Stimulated activated CD4-positive, alpha-beta T cell treated with anti-CD3 and anti-CD28 coated beads, Interleukin-1b, Interleukin-23, amount 100 ng/mL, for 24 hours (primary cell): ENCODE data around the gene GKN2.
"Not testable (repeated sequence)": the region's sequence is repeated elsewhere in the genome, so short reads cannot be mapped to it uniquely, and the experiment has no call there.

ENCODE experiments used
- DNase-seq, 4 experiments: peaks; one replicate each; pipeline ENCODE4 v3.0.0-alpha.2; 2020; ENCODE audit warnings: low read depth in 4 of 4, low spot score in 1 of 4

Gene GKN2

DNA sequence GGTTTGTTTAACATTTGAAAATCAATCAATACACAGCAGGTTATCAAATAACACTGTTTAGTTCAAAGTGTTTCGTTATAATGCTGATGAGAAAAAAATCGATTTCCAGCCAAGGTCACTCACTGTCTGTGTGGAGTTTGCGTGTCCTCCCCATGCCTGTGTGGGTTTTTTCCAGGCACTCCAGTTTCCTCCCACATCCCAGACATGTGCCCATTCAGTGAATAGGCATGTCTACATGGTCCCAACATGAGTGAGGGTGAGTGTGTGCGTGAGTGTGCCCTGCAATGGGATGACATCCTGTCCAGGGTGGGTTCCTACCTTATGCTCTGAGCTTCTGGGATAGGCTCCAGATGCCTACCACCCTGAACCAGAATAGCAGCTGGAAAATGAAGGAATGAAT is 8.7 kb upstream of the GKN2 start:
- no peak for DNase-seq

DNA sequence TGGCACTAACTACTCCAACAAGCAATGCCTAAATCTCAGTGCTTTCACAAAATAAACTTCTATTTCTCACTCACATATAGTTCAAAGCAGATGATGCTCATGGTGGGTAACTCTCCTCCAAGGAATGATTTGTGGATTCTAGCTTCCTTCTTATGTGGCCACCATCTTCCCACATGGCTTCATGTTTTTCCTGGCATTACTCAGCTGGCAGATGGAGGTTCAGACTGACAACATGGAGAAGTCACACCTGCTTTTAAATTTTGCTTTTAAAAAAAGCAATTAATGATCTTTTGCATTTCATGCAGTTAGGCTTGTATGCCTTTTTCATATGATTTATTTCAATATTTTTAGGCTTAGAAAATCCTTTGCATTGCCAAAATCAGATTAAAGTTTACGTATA is 6.3 kb upstream of the GKN2 start:
- DNase-seq, result no peak

DNA sequence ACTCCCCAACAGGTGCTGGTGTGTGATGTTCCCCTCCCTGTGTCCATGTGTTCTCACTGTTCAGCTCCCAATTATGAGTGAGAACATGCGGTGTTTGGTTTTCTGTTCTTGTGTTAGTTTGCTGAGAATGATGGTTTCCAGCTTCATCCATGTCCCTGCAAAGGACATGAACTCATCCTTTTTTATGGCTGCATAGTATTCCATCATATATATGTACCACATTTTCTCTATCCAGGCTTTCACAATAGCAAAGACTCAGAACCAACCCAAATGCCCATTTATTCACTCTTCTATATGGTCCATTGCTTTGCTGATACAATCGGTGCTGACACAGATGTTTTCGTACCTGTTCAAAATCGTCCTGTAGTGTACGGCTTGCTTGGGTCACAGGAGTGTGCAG is 2.7 kb upstream of the GKN2 start:
- DNase-seq, result not testable (repeated sequence)

DNA sequence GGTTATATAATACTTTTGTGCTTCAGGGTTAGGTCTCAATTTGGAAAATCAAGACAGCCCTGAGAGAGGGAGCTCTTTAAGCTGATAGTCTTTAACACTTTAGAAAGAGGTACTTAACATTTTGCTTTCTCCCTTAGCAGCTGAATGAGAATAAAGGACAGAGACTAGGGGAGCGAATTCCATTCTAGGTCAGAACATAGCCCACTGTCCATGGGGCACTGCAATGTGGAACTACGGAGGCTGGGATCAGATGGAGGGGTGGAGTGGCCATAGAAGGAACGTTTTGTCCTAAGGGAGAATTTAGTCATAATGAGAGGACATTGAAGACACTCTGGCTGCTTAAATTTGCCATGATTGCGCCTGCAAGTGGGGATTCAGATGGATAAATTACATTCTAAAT is 794 bp downstream of the GKN2 start:
- DNase-seq, result no peak

DNA sequence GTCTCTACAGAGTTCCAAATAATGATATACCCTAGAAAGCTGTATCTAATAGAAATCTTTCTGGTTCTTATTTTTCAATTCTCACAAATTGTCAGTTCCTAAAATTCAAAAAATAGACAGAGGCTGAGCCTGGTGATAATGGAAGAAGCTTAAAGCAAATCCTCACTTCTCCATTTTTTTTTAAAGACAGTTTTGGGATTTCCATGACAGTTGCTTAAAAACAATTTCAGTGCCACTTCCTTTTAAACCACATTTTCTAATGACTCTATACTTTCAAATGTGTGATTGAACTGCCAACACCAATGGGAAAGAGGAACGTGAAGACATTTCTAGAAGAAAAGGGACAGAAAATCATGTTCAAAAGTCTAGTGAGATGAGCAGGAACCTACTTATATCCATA is 4.0 kb downstream of the GKN2 start:
- DNase-seq, result no peak

DNA sequence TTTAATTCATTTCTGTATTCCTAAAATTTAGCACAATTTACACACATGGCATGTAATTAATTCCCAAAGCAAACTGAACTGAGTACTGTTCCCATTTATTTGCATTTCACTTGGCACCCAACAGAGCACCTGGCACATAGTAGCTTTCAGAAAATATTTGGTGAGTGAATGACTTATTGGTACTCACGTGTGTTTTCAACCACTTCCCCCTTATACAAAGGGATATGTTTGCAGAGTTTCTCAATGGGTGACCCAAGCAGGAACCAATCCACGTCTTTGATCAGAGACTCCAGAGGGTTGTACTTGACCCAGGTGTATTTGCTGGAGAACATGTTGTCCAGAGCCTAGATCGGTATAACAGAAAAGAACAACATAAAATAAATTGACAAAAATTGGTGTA is 6.6 kb downstream of the GKN2 start:
- no peak for DNase-seq

DNA sequence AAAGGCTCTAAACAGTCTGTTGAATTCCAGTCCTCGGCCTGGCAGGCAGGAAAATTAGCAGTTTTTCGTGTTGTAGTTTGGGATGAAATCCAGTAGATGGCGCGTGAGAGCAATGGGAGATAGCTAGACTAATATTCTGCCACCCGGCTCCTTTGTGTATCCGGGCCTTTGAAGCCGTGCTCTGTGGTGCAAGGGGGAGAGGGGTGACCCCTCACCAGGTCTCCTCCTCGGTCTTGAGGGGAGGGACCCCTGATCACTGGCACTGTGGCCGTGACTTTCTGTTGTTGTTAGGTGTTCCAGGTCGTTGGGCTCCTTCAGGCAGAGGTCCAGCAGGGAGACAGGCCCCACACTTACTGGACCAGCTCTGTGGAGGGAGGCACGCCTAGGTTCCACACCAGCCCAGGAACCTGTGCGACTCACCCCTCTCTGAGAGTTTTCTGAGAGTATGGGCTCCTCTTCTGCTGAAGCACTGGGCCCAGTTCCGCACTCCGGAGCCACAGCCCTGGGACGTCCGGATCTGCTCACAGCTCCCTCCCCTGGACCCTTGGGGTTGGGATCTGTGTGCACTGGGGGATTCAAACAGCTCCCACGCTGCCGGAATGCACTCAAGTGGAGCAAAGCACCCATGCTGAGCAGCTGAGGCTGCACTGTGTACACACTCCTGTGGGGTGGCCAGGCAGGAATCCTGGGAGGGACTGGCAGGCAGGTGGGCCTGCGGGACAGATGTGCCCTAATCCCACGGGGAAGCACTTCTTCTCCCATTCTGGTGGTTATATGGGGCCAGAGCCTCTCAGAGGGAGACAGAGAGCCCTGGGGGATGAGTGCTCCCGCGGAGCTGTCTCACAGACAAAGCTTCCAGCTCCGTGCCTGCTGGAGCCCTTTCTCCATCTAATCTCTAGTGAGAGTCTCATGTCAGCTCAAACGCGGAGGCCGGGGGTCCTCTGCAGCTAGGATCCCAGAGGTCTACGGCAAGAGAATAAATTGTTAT is 8.8 kb downstream of the GKN2 start:
- DNase-seq, result peak; percentile 15 to 39 (median 20)

DNA sequence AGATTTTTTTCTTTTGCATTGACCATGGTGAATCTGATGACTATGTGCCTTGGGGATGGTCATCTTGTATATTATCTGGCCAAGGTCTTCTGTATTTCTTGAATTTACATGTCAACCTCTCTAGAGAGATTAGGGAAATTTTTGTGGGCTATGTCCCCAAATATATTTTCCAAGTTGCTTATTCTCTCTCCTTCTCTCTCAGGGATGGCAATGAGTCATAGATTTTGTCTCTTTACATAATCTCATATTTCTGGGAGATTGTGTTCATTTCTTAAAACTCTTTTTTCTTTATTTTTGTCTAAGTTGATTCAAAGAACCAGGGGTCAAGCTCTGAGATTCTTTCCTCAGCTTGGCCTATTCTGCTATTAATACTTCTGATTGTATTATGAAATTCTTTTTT is 9.9 kb downstream of the GKN2 start:
- no peak for DNase-seq

DNA sequence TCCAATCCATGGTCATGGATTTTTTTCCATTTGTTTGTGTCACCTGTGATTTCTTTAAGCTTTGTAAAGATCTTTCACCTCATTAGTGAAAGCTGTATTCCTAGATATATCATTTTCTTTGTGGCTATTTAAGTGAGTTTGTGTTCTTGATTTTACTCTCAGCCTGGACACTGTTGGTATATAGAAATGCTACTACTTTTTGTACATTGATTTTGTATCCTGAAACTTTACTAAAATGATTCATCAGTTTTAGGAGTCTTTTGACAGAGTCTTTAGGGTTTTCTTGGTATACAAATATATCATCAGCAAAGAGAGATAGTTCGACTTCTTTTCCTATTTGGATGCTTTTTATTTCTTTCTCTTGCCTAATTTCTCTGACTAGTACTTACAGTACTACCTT is 12.3 kb downstream of the GKN2 start:
- DNase-seq, result no peak

DNA sequence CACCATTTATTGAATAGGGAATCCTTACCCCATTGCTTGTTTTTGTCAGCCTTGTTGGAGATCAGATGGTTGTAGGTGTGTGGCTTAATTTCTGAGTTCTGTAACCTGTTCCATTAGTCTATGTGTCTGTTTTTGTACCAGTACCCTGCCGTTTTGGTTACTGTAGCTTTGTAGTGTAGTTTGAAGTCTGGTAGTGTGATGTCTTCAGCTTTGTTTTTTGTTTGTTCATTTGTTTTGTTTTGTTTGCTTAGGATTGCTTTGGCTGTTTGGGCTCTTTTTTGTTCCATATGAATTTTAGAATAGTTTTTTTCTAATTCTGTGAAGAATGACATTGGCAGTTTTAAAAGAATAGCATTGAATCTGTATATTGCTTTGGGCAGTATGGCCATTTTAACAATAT is 12.7 kb downstream of the GKN2 start:
- no peak for DNase-seq

DNA sequence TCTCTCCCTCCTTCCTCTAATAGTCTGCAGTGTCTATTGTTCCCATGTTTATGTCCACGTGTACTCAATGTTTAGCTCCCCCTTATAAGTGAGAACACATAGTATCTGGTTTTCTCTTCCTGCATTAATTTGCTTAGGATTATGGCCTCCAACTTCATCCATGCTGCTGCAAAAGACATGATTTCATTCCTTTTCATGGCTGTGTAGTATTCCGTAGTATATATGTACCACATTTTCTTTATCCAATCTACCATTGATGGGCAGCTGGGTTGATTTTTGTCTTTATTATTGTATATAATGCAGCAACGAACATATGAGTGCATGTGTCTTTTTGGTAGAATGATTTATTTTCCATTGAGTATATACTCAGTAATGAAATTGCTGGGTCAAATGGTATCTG is 13.8 kb downstream of the GKN2 start:
- DNase-seq, result no peak

DNA sequence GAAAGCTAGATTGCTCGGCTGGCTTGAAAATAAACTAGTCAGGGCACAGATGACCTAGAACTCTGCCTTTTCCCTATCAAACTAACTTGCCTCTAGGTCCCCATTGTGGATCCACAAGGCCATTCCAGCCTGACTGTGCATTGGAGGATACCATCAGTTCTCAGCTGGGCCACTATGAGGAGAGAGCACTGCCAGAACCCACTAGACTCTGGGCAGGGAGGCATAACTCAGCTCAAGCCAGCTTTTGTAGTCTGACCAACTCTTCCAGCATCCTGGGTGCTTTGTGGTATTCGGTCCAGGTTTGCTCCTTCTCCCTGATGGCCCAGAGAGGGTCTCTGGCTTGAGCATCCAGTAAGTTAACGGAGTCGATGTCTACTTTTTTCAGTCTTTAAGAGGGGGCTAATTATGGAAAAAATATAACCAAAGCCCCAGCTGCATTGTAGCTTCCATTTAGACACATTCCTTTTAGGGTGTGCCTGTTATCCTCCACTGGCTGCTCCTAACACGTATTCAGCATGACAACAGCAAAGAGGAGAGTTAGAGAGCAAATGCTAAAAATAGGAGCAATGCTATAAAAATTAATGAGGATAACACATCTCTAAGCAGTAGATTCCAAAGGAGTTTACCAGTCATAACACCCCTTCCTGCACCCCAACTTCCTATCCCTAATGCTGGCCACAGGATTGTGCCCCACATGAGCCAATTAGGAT is 15.2 kb downstream of the GKN2 start:
- no peak for DNase-seq

DNA sequence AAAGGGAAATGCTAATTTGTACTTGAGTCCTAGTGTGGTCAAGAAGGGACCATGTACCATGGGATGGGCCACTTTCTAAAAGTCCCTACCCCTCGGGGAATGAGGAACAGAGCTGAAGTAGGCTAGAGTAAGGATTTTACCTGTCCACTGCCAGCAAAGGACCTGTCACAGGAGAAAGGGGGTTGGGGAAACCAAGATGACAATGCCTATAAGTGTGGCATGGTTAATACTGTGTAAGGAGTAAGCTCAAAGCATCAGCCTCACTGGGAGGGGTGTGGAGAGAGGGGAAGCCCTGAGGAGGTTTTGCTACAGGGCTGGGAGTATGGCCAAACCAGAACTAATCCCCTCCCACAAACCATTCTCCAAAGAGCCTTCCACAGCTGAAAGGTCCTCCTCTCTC is 15.8 kb downstream of the GKN2 start:
- DNase-seq, result no peak

DNA sequence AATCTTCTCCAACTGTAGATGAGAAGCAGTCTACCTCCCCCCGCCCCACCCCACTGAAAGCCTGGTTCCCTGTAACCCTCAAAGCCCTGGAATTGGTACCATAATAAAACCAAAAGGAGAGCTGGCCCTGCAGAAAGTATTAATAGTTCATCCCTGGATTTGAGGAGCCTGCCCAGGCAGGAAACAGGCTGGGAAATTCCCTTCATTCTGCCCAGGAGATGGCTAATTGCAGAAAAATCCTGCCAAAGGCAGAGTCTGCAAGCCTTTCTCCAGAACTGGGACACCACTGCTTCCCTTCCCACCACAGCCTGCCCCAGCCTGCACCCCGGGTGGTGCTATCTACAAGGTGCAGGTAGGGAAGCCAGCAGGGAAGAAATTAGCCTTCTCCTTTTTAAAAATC is 16.3 kb downstream of the GKN2 start:
- DNase-seq, result no peak

DNA sequence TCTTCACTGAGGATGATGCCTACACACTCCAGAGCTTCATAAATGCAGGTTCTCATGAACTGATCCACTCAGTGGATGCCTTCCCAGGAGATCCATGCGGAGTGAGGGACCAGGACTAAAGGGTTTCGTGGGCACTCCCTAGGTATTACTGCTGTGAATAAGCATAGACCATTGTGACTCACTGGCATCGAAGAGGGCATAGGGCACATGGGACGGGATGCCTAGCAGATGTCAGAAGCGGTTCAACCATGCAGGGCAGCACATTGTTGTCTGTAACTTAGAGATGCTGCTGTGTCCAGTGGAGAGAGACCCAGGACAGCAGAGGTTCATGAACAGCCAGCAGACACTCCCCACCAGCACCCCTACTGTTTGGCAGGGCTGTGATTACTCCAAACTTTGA is 17.2 kb downstream of the GKN2 start:
- DNase-seq, result no peak

DNA sequence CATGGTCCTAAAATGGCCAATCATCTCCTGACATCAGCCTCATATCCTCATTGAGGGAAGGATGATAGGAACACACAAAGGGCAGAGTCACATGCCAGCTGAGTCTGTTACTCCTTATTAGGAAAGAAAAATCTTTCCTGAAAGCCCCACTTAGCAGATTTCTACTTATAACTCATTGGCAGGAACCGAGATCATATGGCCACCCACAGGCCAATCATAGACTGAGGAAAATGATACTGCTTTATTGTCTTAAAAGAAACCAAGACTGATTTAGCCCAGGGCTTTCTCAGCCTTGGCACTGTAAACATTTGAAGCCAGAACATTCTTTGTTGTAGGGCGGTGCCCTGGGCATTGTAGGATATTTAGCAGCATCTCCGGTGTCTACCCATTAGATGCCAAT is 18.7 kb downstream of the GKN2 start:
- DNase-seq, result no peak

DNA sequence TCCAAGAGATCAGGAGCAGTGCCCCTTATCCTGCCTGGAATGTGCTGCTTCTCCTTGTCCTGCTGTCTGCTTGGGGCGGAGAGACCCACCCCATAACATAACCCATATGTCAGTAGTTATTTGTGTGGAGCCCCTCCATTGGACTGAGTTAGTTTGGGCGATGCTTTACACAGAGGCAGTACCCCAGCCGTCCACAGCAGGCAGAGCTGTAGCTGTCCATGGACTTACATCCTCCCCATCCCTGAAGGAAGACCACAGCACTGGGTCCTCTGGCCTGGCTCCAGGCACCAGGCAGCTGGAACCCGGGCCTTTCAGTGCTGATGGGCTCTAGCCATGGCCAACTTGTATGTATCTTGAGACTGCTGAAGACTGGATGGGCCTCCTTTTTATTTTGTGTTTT is 20.3 kb downstream of the GKN2 start:
- DNase-seq, result no peak

DNA sequence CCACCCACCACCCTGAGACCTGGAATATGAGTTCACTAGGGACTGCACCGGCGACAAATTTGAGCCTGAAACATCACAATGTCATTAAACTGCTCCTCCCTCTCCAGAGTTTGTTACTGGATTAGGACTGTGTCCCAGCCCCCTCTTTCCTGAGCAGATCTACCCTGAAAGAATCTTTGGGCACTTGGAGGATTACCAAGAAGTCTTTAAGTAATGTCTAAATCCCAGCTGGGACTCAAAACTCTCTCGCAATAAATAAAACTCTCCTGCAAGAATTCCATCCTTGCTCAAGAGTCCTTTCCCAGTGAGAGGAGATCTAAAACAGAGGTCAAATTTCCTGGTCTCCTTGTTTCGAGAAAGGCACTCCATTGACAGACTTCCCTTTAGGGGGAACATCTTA is 20.9 kb downstream of the GKN2 start:
- no peak for DNase-seq

DNA sequence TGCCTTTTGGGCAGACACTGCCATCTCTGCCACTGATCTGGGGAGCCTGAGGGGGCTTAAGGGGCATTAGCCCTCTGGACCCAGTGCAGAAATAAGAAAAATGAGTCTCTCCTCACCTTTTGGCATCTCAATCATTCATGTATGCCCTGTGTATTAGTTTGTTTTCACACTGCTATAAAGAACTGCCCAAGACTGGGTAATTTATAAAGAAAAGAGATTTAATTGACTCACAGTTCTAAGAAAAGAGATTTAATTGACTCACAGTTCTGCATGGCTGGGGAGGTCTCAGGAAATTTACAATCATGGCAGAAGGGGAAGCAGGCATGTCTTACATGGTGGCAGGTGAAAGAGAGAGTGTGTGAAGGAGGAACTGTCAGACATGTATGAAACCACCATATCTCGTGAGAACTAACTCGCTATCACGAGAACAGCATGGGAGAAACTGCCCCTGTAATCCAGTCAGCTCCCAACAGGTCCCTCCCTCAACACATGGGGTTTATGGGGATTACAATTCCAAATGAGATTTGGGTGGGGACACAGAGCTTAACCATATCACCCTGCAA is 21.5 kb downstream of the GKN2 start:
- no peak for DNase-seq

DNA sequence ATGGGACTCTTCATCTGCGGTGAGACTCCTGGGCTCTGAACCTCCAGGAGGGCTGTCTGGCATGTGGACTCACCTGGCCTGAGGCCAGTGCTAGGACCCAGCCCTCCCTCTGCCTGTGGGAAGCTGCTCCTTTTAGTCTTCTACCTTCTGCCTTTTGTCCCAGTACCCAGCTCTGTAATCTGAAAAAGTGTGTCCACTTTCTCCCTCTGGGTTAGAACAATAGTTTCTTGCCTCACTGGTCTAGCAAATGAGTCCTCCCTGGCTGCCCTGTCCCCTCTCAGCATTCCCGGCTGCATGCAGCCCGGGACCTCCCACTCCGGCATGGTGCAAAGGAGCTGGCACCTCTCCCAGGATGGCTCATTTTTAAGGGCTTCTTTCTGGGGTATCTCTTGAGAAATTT is 25.9 kb downstream of the GKN2 start:
- no peak for DNase-seq

DNA sequence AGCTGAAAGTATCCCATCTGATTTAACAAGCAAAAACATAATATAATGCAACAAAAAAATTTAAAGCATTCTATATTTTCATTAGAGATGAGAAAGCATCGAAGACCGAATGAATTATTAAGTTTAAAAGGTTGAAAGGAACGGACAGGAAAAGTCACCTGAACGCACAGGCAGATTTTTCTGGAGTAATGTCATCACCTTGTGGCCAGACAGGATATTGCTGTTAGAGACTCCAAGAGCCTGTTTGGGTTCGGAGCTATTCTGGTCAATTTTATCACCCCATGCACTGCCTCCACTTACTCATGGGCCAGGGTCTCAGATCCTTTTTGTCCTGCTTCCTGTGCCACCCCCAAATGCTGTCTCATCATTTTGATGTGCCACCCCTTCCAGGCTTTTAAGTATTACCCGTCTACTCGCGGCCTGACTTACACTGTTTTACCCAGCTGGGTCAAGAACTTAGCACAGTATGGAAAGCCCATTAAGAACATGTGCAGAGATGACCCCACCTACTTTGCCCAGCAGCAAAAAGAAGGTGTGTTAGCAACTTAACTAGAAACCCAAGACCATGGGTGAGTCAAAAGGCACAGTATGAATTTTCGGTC is 27.3 kb downstream of the GKN2 start:
- peak in 2 of 4 experiments; percentile 34 to 36 for DNase-seq

DNA sequence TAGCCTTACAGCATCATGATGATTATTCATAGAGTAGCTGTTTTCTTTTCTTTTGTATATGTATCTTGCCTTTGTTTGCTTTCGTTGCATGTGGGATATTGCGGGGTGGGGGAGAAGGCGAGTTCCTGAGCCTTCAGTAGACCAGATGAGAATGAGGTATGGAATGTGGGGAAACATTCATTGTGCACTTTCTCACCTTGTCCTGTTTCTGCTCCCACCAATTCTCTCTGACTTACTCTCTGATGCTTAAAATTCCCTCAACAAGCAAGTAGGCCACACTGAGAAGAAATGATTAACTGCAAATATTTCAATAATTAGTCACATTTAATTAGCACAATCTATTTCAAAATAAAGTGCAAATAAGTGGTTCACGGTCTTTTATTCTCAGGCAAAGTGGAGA is 31.0 kb downstream of the GKN2 start:
- DNase-seq, result no peak
